VCaP (cell line): ENCODE results near the gene CCDC198.

ENCODE experiments used
- H3K27ac ChIP-seq: fragments of 450-650 bp; 2 replicates; pipeline ENCODE4 v1.5.1; 2017
- TF ChIP-seq, protein P1 (sequence below): fragments of 450-650 bp; conservative IDR thresholded peaks from 2 replicates; pipeline ENCODE4 v1.5.1; 2017; ENCODE audit warnings: mild to moderate bottlenecking, moderate library complexity

CCDC198 gene

DNA sequence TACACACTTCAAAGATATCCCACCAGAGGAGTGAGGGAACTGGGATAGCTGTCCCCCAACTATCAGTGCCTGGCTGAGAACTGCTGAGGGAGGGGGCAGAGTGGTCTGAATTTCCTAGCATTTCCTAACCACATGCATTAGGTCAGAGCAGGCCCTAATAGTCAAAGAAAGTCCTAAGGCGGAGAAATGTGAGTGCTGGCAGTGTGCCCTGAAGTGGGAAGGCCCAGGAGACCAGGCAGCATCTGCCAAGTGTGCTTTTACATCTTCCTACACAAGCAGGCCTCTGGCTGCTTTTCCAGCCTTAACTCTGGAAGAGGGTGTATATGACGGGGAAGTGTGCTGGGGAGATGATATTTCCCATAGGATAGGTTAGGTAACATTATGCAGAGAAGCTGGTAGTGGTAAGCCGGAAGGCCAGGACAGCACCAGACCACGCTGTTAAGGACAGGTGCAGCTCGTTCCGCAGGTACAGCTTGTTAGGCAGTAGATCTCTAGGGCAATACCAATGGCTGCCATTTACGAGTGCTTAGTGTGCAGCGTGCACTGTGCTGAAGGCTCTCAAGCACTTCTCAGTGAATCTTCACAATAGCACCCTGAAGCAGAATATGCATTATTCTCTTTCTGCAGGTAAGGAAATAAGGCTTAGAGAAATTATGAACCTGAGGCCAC is 9.1 kb upstream of the CCDC198 start:
- TF ChIP-seq, protein P1, sequence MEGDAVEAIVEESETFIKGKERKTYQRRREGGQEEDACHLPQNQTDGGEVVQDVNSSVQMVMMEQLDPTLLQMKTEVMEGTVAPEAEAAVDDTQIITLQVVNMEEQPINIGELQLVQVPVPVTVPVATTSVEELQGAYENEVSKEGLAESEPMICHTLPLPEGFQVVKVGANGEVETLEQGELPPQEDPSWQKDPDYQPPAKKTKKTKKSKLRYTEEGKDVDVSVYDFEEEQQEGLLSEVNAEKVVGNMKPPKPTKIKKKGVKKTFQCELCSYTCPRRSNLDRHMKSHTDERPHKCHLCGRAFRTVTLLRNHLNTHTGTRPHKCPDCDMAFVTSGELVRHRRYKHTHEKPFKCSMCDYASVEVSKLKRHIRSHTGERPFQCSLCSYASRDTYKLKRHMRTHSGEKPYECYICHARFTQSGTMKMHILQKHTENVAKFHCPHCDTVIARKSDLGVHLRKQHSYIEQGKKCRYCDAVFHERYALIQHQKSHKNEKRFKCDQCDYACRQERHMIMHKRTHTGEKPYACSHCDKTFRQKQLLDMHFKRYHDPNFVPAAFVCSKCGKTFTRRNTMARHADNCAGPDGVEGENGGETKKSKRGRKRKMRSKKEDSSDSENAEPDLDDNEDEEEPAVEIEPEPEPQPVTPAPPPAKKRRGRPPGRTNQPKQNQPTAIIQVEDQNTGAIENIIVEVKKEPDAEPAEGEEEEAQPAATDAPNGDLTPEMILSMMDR: no peak
- H3K27ac ChIP-seq: peak overlapping the region; percentile 56

DNA sequence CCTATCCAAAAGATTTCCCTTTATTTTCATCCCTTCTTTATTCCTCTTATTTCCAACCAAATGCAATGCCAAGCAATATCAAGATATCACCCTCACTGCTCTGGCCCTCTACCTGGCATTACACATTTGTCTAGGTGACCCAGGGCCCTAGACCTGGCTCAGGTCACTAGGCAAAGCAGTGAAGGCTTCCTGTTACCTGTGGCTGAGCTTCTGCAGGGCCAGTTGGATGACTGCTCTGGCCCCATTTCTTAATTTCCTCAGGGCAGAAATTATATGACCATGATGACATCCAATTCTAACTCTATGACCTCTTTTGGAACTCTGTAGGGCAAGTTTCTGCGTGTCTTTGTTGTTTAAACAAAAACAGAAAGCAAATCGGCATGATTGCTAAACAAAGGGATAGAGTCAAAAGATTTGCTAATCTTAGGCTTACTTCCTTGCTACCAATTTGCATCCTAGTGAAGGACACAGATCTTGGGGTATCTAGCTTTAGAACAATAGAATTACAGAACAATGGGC is 7.4 kb upstream of the CCDC198 start:
- TF ChIP-seq, protein P1: no peak
- H3K27ac ChIP-seq: no peak overlapping the region

DNA sequence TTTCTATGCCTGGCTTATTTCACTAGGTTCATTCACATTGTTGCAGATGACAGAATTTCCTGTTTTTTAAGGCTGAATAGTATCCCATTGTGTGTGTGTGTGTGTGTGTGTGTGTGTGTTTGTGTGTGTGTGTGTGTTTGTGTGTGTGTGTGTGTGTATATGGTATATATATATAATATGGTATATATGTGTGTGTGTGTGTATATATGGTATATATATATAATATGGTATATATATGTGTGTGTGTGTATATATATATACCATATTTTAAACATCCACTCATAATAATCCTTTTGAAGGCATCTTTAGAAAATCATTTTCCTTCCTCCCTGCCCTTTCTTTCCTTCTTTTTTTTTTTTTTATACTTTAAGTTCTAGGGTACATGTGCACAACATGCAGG is 5.0 kb upstream of the CCDC198 start:
- TF ChIP-seq, protein P1: no peak
- no peak overlapping the region for H3K27ac ChIP-seq

DNA sequence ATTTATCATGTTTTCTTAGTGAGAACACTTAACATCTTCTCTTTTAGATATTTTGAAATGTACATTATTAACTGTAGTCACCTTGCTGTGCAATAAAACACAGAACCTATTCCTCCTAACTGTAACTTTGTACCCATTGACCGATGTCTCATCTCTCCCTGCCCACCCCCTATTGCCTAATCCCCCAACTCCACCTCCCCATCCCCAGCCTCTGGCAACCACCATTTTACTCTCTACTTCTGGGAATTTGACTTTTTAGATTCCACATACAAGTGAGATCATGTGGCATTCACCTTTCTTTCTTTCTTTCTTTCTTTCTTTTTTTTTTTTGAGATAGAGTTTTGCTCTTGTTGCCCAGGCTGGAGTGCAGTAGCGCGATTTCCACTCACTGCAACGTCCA is 4.4 kb upstream of the CCDC198 start:
- TF ChIP-seq, protein P1: no peak
- H3K27ac ChIP-seq: no peak overlapping the region

DNA sequence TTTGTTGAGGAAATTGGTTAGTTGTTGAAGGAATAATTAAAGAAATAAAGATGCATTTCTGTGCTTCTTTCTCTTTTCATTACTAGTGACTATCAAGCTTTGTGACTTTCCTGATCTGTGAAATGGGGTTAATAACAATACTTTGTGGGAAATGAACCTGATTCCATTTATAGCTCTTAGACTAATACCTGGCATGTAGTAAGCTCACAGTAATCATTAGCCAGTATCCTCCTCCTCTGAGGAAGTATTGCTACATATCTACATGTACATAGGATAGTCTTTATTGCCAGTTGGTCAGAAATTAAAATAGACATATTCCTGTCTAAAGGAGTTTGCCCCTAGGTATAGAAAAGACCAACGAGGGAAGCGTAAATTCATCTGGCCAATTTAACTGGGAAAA is 1.8 kb upstream of the CCDC198 start:
- TF ChIP-seq, protein P1: no peak
- no peak overlapping the region for H3K27ac ChIP-seq

DNA sequence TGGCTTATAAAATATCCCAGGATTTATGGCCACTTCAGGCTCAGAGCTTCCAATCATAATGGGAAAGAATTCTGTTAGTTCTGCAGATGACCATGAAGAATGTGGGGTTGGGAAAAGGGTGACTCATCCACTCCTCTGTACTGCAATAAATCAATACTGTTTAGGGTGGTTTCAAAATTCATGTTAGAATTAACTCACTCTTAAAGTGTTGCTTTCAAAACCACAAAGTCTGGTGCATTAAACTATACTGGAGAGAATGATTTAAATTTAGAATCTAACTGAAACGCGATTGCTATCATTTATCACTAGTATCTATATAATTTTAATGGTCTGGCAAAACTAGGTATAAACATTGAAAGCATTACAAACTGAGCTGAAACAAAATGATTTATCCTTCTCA is 798 bp downstream of the CCDC198 start:
- no peak overlapping the region for H3K27ac ChIP-seq
- TF ChIP-seq, protein P1: no peak

DNA sequence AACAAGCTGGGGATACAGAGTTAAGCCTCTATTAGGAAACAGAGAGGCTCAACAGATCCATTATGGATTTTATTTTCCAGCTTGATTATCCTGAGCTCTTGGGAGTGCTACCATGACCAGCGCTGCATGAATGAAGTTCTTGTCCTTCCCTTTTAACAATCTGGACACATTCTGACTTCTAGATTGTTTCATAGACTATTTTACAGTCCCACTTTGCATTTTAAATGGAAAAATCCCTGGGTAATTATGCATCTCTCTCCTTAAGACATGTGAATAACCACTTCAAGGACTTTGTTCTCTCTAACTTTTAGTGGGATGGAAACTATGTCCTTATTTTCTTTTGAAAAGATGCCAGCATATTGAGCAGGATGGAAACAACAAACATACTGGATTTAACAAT is 2.0 kb downstream of the CCDC198 start:
- TF ChIP-seq, protein P1: no peak

More for the DNA sequence above, 2.0 kb downstream of the CCDC198 start:
- H3K27ac ChIP-seq: no peak overlapping the region
